OCI-LY7 (cell line): ENCODE measurements around the gene NDUFB5. TPM values are rescaled to one million over a fixed set of nuclear protein-coding genes. Genes with fewer than 3 reads are reported as not detected.

Experiments
- BruUV-seq: library from RNA; stranded (reverse); fragments of 400-500 nt; replicated peaks from 2 replicates; lab custom pipeline; 2021; lab: Mats Ljungman, UMichigan
- CTCF ChIA-PET: fragments of 300-600 bp; sonication (Branson Sonifier 250); formaldehyde crosslinking; loops from one replicate; lab custom pipeline; 2022; ENCODE audit warnings: antibody characterized with exemption; ENCODE audit not compliant: unreplicated experiment; lab: Charles Lee
- POLR2A ChIA-PET: fragments of 300-600 bp; sonication (Branson Sonifier 250); formaldehyde crosslinking; loops from one replicate; lab custom pipeline; 2022; ENCODE audit warnings: antibody characterized with exemption; lab: Charles Lee
- DNase-seq: peaks from one replicate; pipeline ENCODE4 v3.0.0-alpha.2; 2015; ENCODE audit warnings: low spot score
- H2AFZ ChIP-seq: fragments of 200-600 bp; sonication (generic), shearing (Covaris generic); 2 replicates; pipeline ENCODE4 v1.6.1; 2014; ENCODE audit warnings: mild to moderate bottlenecking, antibody characterized with exemption, low read length, moderate library complexity
- H3K27ac ChIP-seq: fragments of 200-600 bp; sonication (generic); 2 replicates; pipeline ENCODE4 v1.5.1; 2014; ENCODE audit warnings: mixed run types, low read depth, mild to moderate bottlenecking, moderate library complexity, low read length, inconsistent platforms; ENCODE audit not compliant: poor library complexity, severe bottlenecking
- H3K36me3 ChIP-seq: fragments of 200-600 bp; sonication (generic); 2 replicates; pipeline ENCODE4 v1.6.1; 2014; ENCODE audit warnings: mild to moderate bottlenecking, antibody characterized with exemption, low read length, moderate library complexity, mixed read lengths; ENCODE audit not compliant: insufficient read depth
- H3K4me1 ChIP-seq: fragments of 200-600 bp; sonication (generic); 2 replicates; pipeline ENCODE4 v1.5.1; 2014; ENCODE audit warnings: mild to moderate bottlenecking, low read length; ENCODE audit not compliant: insufficient read depth, poor library complexity, severe bottlenecking
- H3K4me2 ChIP-seq: fragments of 200-600 bp; sonication (generic); 2 replicates; pipeline ENCODE4 v1.6.1; 2014; ENCODE audit warnings: mild to moderate bottlenecking, low read length
- H3K4me3 ChIP-seq: fragments of 200-600 bp; sonication (generic); 2 replicates; pipeline ENCODE4 v1.5.1; 2014; ENCODE audit warnings: mild to moderate bottlenecking, low read depth, low read length; ENCODE audit not compliant: poor library complexity, severe bottlenecking
- H3K79me2 ChIP-seq: fragments of 200-600 bp; sonication (generic); 2 replicates; pipeline ENCODE4 v1.6.1; 2016; ENCODE audit warnings: low read depth, mild to moderate bottlenecking, low read length, moderate library complexity, mixed read lengths; ENCODE audit not compliant: insufficient read depth
- H3K9me2 ChIP-seq: fragments of 200-600 bp; sonication (generic); 2 replicates; pipeline ENCODE4 v1.6.1; 2016; ENCODE audit warnings: mild to moderate bottlenecking, low read length, mixed read lengths; ENCODE audit not compliant: insufficient read depth
- H3K9me3 ChIP-seq: fragments of 200-600 bp; sonication (generic); 2 replicates; pipeline ENCODE4 v1.6.1; 2014; ENCODE audit warnings: mild to moderate bottlenecking, mixed run types, low read length, mixed read lengths
- H4K20me1 ChIP-seq: fragments of 200-600 bp; sonication (generic); 2 replicates; pipeline ENCODE4 v1.6.1; 2014; ENCODE audit warnings: mild to moderate bottlenecking, antibody characterized with exemption, low read length, moderate library complexity, mixed read lengths; ENCODE audit not compliant: insufficient read depth
- CTCF ChIP-seq: fragments of 200-600 bp; sonication (generic); conservative IDR thresholded peaks from 2 replicates; pipeline ENCODE4 v1.5.1; 2014; ENCODE audit warnings: mild to moderate bottlenecking, antibody characterized with exemption, low read length, moderate library complexity, mixed read lengths
- EZH2phosphoT487 ChIP-seq: fragments of 200-600 bp; sonication (generic); IDR thresholded peaks from 2 replicates; pipeline ENCODE4 v1.6.1; 2018; ENCODE audit warnings: low read depth, borderline replicate concordance, mild to moderate bottlenecking, mixed run types, antibody characterized with exemption, low read length, moderate library complexity, mixed read lengths
- intact Hi-C: fragments of 100-400 bp; cut with micrococcal nuclease; formaldehyde crosslinking; loops from one replicate; pipeline ENCODE4 v1.10.0; 2022; ENCODE audit not compliant: unreplicated experiment
- total RNA-seq, 2 experiments: library from RNA; depleted of rRNA in 1 of 2; stranded (reverse); fragments of >200 nt in 1 of 2; shearing (Covaris generic) in 1 of 2; gene quantifications; 2 replicates each; pipeline ENCODE4 v1.2.3, GENCODE V29; 2014 to 2022

NDUFB5 gene
- total RNA-seq, 2 experiments from 2014 or later: 81.5 to 112 TPM

DNA sequence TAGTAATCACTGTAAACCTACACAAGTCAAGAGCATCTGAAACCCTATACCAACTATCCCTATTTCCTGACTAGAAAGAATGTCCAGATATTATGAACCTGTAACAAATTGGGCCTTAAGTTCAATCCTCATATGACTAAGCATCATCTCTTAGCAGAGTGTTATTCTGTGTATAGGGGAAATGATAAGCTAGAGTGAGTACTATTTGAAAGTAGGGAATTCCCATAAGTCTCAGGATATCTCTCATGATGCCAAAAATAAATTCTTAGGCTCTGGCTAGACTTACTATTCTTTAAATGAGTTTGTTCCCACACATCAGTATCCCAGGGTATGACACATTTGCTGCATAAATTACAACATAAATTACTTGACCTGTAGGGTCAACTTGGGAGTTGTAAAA lies 15.5 kb upstream of the NDUFB5 start:
- no peaks in the 10 kb centered on the region for H3K9me3 ChIP-seq
- no peaks in the 10 kb centered on the region for H3K4me1 ChIP-seq
- H4K20me1 ChIP-seq: 0 out of 2 replicates have a peak, but pooled peaks cover 4% of the 10 kb centered on the region
- H3K27ac ChIP-seq: no peak overlapping the region
- no peaks in the 10 kb centered on the region for H3K79me2 ChIP-seq
- no peak overlapping the region for H3K4me2 ChIP-seq
- H3K9me2 ChIP-seq: no peaks in the 10 kb centered on the region
- CTCF ChIA-PET: no interaction called here
- TF ChIP-seq EZH2phosphoT487: no peak
- TF ChIP-seq CTCF: no peak
- H3K4me3 ChIP-seq: no peak overlapping the region
- H2AFZ ChIP-seq: no peak overlapping the region
- peaks cover 98% of the 10 kb centered on the region for H3K36me3 ChIP-seq
- intact Hi-C loops: no loop called here
- POLR2A ChIA-PET: interaction anchor here (0.6 to 1.5 kb wide), 6 partner anchors 10 to 368 kb away, joined by 3 to 6 read pairs (median 4); partner anchors contain the start of genes MRPL47 and NDUFB5
- DNase-seq: no peak
- no TSS peak for BruUV-seq

DNA sequence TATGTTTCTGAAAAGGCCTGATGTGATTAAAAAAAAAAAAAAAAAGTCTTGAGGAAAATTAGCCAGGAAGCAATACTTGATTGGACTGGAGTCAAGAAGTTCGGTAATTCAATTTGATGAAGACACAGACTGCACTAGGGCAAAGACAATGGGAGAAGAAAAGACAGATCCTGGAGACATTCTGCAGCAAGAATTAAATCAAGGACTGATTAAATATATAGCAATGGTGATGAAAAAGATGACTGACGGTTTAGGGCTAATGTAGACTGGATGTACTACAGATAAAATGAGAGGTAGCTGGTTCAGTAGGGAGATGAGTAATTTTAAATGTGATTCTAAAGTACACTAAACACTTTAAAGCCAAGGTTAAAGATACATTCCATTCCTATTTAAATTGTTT lies 13.9 kb upstream of the NDUFB5 start:
- Histone ChIP-seq H3K79me2 (0 out of 2 replicates have a peak, but pooled peaks cover 3% of the 10 kb centered on the region), H3K27ac (no peak overlapping the region), H3K36me3 (peaks cover 98% of the 10 kb centered on the region), H3K9me3 (no peaks in the 10 kb centered on the region), H3K4me2 (no peak overlapping the region), H4K20me1 (0 out of 2 replicates have a peak, but pooled peaks cover 4% of the 10 kb centered on the region), H3K9me2 (no peaks in the 10 kb centered on the region), H2AFZ (no peak overlapping the region), H3K4me3 (no peak overlapping the region), H3K4me1 (no peaks in the 10 kb centered on the region)
- DNase-seq: no peak
- TSS peak; percentile 17 for BruUV-seq
- TF ChIP-seq CTCF (no peak), EZH2phosphoT487 (no peak)
- ChIA-PET POLR2A (interaction anchor here (0.6 to 2.2 kb wide), 6 partner anchors 10 to 314 kb away, joined by 3 to 7 read pairs (median 4); partner anchors contain the start of gene ACTL6A), CTCF (no interaction called here)
- intact Hi-C loops: no loop called here

GRCh38 chr3:179591313-179591712 lies 13.3 kb upstream of the NDUFB5 start:
- Histone ChIP-seq H3K4me1 (no peaks in the 10 kb centered on the region), H3K27ac (no peak overlapping the region), H3K4me2 (no peak overlapping the region), H3K4me3 (no peak overlapping the region), H3K9me2 (no peaks in the 10 kb centered on the region), H3K36me3 (peaks cover 98% of the 10 kb centered on the region), H2AFZ (no peak overlapping the region), H3K79me2 (0 out of 2 replicates have a peak, but pooled peaks cover 9% of the 10 kb centered on the region), H3K9me3 (no peaks in the 10 kb centered on the region), H4K20me1 (0 out of 2 replicates have a peak, but pooled peaks cover 4% of the 10 kb centered on the region)
- no TSS peak for BruUV-seq
- ChIA-PET POLR2A (interaction anchor here (0.6 to 2.2 kb wide), 3 partner anchors 10 to 31 kb away, joined by 3 to 7 read pairs (median 5); no protein-coding TSS in a partner anchor), CTCF (no interaction called here)
- TF ChIP-seq EZH2phosphoT487 (no peak), CTCF (no peak)
- DNase-seq: no peak
- intact Hi-C loops: no loop called here
